ENCODE results near the gene EVI5.
A peak's percentile ranks its signal among the peaks of the same experiment; 100 is the strongest.
"Not testable (repeated sequence)": the region's sequence is repeated elsewhere in the genome, so short reads cannot be mapped to it uniquely, and the experiment has no call there.

The EVI5 gene

GRCh38 chr1:92791487-92792066 is 6.7 kb upstream of the EVI5 start:
- DNase-seq (ENCODE audit: low spot score): no peak

- DNase-seq (ENCODE audit: low spot score): peak; percentile 25
Observed at GRCh38 chr1:92790867-92791266, 6.0 kb upstream of the EVI5 start.

- DNase-seq (ENCODE audit: low spot score): no peak
Observed at GRCh38 chr1:92790081-92790480, 5.2 kb upstream of the EVI5 start.

GRCh38 chr1:92786111-92786901 is 1.4 kb upstream of the EVI5 start:
- DNase-seq (ENCODE audit: low spot score): no peak

GRCh38 chr1:92784021-92784638 is 778 bp downstream of the EVI5 start:
- peak; percentile 80 for DNase-seq (ENCODE audit: low spot score)

- DNase-seq (ENCODE audit: low spot score): not testable (repeated sequence)
Observed at GRCh38 chr1:92783550-92783949, 1.4 kb downstream of the EVI5 start.

GRCh38 chr1:92778376-92778775 is 6.5 kb downstream of the EVI5 start:
- DNase-seq (ENCODE audit: low spot score): no peak

- DNase-seq (ENCODE audit: low spot score): no peak
Observed at GRCh38 chr1:92774407-92774806, 10.5 kb downstream of the EVI5 start.

GRCh38 chr1:92773749-92774148 is 11.2 kb downstream of the EVI5 start:
- not testable (repeated sequence) for DNase-seq (ENCODE audit: low spot score)

GRCh38 chr1:92769856-92770255 is 15.1 kb downstream of the EVI5 start:
- DNase-seq (ENCODE audit: low spot score): no peak

- DNase-seq (ENCODE audit: low spot score): no peak
Observed at GRCh38 chr1:92768915-92769314, 16.0 kb downstream of the EVI5 start.

- DNase-seq (ENCODE audit: low spot score): no peak
Observed at GRCh38 chr1:92768296-92768695, 16.6 kb downstream of the EVI5 start.

GRCh38 chr1:92764116-92764515 is 20.8 kb downstream of the EVI5 start:
- no peak for DNase-seq (ENCODE audit: low spot score)

GRCh38 chr1:92762355-92762754 is 22.6 kb downstream of the EVI5 start:
- DNase-seq (ENCODE audit: low spot score): no peak

GRCh38 chr1:92759361-92759760 is 25.5 kb downstream of the EVI5 start:
- no peak for DNase-seq (ENCODE audit: low spot score)

- no peak for DNase-seq (ENCODE audit: low spot score)
Observed at GRCh38 chr1:92756537-92756936, 28.4 kb downstream of the EVI5 start.

GRCh38 chr1:92755541-92756461 is 29.1 kb downstream of the EVI5 start:
- DNase-seq (ENCODE audit: low spot score): no peak

GRCh38 chr1:92754719-92755050 is 30.2 kb downstream of the EVI5 start:
- DNase-seq (ENCODE audit: low spot score): no peak

GRCh38 chr1:92754000-92754718 is 30.7 kb downstream of the EVI5 start:
- no peak for DNase-seq (ENCODE audit: low spot score)

- DNase-seq (ENCODE audit: low spot score): no peak
Observed at GRCh38 chr1:92752719-92753118, 32.2 kb downstream of the EVI5 start.

GRCh38 chr1:92749024-92749634 is 35.8 kb downstream of the EVI5 start:
- DNase-seq (ENCODE audit: low spot score): peak; percentile 58
